ENCODE results near the gene SMIM13. TPM values are rescaled to one million over a fixed set of nuclear protein-coding genes. Genes with fewer than 3 reads are reported as not detected.

The SMIM13 gene
- total and polyA plus RNA-seq, 12 donors: 3.0 to 14.6 (median 11.5) TPM

DNA sequence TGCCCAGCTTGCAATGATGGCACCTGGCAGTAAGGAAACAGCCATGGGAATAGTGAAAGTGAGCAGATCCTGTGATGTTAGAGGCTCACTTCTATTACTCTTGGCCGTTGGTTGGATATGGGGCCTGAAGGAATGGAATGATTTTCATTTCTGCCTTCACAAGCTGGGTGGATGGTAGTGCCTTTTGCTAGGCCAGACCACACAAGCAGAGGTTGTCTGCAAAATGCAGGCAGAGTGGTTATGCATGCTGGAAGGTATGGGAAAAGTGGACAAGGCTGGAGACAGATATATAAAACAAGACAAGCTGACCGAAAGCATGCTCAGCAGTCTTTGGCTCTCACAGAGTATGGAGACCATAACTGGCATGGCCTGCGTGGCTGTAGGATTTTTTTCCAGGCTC, 68.6 kb downstream of the SMIM13 start:
- intact Hi-C loops (cut with DNase I): no loop called here
- H3K9me3 ChIP-seq: no peaks in the 10 kb centered on the region
- no peaks in the 10 kb centered on the region for H3K4me1 ChIP-seq
- H3K4me3 ChIP-seq: no peak overlapping the region
- no peaks in the 10 kb centered on the region for H3K27me3 ChIP-seq
- WGBS, 2 donors: 92 to 95% methylated on average over 3 of the region's 3 CpGs
- H3K36me3 ChIP-seq: no peaks in the 10 kb centered on the region
- TF ChIP-seq, protein P1, sequence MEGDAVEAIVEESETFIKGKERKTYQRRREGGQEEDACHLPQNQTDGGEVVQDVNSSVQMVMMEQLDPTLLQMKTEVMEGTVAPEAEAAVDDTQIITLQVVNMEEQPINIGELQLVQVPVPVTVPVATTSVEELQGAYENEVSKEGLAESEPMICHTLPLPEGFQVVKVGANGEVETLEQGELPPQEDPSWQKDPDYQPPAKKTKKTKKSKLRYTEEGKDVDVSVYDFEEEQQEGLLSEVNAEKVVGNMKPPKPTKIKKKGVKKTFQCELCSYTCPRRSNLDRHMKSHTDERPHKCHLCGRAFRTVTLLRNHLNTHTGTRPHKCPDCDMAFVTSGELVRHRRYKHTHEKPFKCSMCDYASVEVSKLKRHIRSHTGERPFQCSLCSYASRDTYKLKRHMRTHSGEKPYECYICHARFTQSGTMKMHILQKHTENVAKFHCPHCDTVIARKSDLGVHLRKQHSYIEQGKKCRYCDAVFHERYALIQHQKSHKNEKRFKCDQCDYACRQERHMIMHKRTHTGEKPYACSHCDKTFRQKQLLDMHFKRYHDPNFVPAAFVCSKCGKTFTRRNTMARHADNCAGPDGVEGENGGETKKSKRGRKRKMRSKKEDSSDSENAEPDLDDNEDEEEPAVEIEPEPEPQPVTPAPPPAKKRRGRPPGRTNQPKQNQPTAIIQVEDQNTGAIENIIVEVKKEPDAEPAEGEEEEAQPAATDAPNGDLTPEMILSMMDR (IDR thresholded peaks at IDR 0.05): no peak
- no peak overlapping the region for H3K27ac ChIP-seq
- DNase-seq: no peak
- no peak for ATAC-seq

DNA sequence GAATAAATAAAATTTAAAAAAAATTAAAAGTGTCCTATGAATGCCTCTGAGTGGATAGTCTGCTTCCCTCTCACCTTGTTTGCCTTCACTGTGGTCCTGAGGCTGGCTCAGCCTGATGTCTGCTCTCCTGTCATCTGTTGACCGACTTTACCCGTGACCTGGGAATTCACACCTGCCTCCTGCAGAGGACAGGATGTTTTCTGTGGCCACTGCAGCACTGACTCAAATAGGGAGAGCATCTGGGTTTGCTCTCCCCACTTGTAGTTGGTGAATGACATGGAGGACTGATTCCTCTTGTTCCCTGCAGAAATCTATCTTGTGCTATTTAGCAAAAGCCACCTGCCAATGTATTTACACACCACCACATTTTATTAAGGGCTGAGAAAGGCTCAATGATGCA, 70.3 kb downstream of the SMIM13 start:
- no peaks in the 10 kb centered on the region for H3K36me3 ChIP-seq
- TF ChIP-seq, protein P1 (IDR thresholded peaks at IDR 0.05): no peak
- no peak overlapping the region for H3K4me3 ChIP-seq
- H3K27ac ChIP-seq: no peak overlapping the region
- H3K27me3 ChIP-seq: no peaks in the 10 kb centered on the region
- ATAC-seq (no peak), DNase-seq (no peak)
- intact Hi-C loops (cut with DNase I): no loop called here
- 93 to 95% methylated on average over 2 of the region's 2 CpGs for WGBS, 2 donors
- no peaks in the 10 kb centered on the region for H3K9me3 ChIP-seq
- H3K4me1 ChIP-seq: peaks cover 0 to 13% (median 5%) of the 10 kb centered on the region in 9 donors

DNA sequence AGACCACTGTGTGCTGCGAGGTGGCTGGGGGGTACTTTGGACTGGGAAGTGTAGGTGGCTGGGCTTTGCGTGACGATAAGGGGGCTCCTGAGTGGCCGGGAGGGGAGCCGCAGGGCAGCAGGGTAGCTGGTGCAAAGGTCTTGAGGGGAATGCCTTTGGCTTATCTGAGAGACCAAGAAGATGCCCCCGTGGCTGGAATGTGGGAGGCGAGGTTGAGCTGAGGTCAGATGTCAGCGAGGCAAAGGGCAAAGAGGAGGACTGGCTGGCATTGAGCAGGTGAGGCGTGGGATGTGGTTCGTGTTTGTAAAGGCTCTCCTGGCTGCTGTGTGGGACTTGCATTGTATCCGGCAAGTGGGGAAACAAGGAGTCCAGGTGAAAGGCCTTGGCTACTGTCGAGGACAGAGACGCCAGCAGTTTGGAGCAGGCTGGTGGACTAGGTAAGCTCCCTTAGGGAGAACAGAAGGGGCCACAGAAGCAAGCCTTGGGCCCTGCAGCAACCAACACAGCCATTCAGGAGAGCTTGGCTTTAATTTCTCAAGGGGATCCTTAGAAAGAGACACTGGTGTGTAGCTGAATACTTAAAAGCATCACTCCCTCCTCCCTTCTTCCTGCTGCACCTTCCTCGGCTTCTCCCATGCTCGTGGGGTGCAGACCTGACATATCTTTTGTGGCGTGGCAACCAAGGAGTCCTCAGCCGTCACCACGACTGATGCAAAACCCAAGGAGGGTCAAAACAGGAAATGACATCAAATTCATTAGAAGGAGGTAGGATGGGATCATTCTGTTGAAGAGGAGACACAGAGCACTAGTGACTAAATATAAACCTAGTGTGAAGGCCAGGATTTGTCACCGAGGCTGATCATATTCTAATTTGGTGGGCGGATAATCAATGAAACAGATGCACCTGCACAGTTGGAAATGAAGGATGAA, 71.3 kb downstream of the SMIM13 start:
- 87% methylated on average over 20 of the region's 20 CpGs for WGBS, 2 donors
- Histone ChIP-seq H3K9me3 (no peaks in the 10 kb centered on the region), H3K4me1 (peaks cover 0 to 15% (median 5%) of the 10 kb centered on the region in 9 donors), H3K36me3 (no peaks in the 10 kb centered on the region), H3K4me3 (no peak overlapping the region), H3K27me3 (no peaks in the 10 kb centered on the region), H3K27ac (no peak overlapping the region)
- intact Hi-C loops (cut with DNase I): no loop called here
- TF ChIP-seq, protein P1 (IDR thresholded peaks at IDR 0.05): no peak
- no peak for DNase-seq
- no peak for ATAC-seq

DNA sequence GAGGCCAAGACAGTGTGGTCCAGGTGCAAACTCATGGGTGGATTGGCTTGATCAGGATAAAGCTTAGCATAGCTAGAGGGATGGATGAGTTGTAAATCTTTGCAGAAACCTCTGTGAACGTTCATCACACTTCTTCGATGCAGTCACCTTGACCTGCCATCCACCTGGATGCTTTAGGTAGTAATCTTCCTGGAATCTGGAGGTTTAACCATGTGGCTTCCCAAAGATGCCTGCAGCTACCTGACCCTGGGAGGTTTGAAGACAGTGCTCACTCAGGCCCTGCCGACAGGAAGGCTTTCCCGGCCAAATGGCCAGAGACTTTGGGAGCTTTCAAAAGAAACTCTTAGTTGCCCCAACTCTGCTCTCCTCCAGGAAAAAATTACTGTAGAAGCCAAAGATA, 73.3 kb downstream of the SMIM13 start:
- Histone ChIP-seq H3K9me3 (no peaks in the 10 kb centered on the region), H3K4me3 (no peak overlapping the region), H3K4me1 (peaks cover 0 to 20% (median 5%) of the 10 kb centered on the region in 9 donors), H3K27me3 (no peaks in the 10 kb centered on the region), H3K36me3 (no peaks in the 10 kb centered on the region), H3K27ac (no peak overlapping the region)
- 46 to 68% methylated on average over 4 of the region's 4 CpGs for WGBS, 2 donors
- intact Hi-C loops (cut with DNase I): no loop called here
- TF ChIP-seq, protein P1 (IDR thresholded peaks at IDR 0.05): no peak
- DNase-seq (no peak), ATAC-seq (no peak)

Measured in heart right ventricle (tissue), 16 donors.